Choroid plexus epithelial cell (primary cell): ENCODE measurements around the gene ULK4.

Source experiments
- DNase-seq: peaks from one replicate; pipeline ENCODE4 v3.0.0-alpha.2; 2010; ENCODE audit warnings: low read depth
- H3K4me3 ChIP-seq: 2 replicates; pipeline ENCODE4 v1.5.1; 2011; ENCODE audit warnings: low read depth, mild to moderate bottlenecking, control low read depth, low read length, moderate library complexity
- TF ChIP-seq, protein P1 (sequence below): conservative IDR thresholded peaks from 2 replicates; pipeline ENCODE4 v1.5.1; 2011; ENCODE audit warnings: low read depth, mild to moderate bottlenecking, control low read depth, inconsistent platforms, low read length, moderate library complexity

The ULK4 gene

DNA sequence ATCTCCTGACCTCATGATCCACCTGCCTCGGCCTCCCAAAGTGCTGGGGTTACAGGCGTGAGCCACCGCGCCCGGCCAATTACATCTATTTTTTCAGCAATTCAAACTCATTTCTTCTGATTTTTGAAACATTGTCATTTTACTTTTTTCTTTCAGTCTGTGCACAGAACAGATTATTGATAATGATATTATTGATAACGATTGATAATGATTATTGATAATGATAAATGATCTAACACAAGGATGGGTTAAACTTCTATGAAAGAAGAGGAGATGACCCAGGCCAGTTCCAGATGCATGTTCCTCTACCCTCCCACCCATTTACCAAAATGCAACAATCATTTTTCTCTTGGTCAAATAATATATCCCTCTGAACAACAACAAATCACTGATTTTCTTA is 644.6 kb downstream of the ULK4 start:
- TF ChIP-seq, protein P1, sequence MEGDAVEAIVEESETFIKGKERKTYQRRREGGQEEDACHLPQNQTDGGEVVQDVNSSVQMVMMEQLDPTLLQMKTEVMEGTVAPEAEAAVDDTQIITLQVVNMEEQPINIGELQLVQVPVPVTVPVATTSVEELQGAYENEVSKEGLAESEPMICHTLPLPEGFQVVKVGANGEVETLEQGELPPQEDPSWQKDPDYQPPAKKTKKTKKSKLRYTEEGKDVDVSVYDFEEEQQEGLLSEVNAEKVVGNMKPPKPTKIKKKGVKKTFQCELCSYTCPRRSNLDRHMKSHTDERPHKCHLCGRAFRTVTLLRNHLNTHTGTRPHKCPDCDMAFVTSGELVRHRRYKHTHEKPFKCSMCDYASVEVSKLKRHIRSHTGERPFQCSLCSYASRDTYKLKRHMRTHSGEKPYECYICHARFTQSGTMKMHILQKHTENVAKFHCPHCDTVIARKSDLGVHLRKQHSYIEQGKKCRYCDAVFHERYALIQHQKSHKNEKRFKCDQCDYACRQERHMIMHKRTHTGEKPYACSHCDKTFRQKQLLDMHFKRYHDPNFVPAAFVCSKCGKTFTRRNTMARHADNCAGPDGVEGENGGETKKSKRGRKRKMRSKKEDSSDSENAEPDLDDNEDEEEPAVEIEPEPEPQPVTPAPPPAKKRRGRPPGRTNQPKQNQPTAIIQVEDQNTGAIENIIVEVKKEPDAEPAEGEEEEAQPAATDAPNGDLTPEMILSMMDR, result no peak
- no peak for DNase-seq
- H3K4me3 ChIP-seq, result no peak overlapping the region

DNA sequence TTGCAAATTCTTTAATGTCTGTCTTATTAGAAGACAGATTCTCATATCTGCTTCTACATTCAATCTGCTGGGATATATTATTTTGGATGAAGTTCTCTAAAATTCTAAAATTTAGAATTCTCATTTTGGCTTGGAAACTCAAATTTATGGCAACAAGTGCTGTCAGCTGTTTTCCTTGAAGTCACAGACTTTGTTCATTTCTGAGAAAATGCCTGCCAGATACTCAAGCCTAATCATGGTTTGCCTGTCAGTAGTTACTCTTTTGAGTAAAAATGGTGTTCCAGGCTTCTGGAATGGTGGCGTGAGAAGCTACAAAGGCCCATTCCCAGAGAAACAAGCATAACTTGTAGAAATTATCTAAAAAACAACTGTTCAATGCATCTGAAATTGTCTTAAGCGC is 646.8 kb downstream of the ULK4 start:
- no peak for DNase-seq
- TF ChIP-seq, protein P1, result no peak

DNA sequence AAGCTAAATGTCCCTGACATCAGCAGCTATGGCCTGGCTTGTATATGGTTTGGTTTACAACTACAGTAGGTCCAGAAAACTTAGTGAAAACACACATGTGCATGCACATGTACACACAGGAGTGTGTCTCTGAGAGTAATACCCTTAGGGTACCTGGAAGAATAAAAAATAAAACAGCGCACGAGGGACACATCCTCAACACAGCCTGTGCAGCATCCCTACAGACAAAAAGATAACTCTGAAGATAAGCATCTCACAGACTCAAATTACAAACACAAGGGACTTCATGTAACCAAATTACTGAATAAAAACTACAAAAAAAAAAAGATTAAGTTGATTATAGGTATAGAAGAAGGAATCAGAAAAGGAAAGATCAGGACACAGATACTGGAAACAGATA is 653.8 kb downstream of the ULK4 start:
- DNase-seq, result no peak
- TF ChIP-seq, protein P1, result no peak
- no peak overlapping the region for H3K4me3 ChIP-seq

More for the DNA sequence above, 646.8 kb downstream of the ULK4 start:
- H3K4me3 ChIP-seq, result no peak overlapping the region

DNA sequence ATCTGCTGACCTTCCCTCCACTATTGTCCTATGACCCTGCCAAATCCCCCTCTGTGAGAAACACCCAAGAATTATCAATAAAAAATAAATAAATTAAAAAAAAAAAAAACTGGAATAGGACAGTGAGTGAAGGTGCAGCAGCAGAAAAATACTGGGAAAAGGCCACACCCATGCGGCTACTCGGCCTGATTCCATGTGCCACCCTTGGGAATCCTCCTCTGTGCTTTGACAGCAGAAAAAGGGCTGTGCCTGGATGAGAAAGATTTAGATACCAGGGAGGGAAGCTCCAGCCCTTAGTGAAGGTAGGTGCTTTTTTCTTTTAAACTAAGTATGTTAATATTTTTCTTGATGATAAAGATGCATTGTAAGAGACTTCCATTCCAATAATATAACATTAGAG is 654.8 kb downstream of the ULK4 start:
- no peak for DNase-seq
- no peak overlapping the region for H3K4me3 ChIP-seq
- TF ChIP-seq, protein P1, result no peak

- H3K4me3 ChIP-seq, result no peak overlapping the region
- peak; percentile 49 for DNase-seq
Observed at GRCh38 chr3:41304593-41304992, 657.3 kb downstream of the ULK4 start.

DNA sequence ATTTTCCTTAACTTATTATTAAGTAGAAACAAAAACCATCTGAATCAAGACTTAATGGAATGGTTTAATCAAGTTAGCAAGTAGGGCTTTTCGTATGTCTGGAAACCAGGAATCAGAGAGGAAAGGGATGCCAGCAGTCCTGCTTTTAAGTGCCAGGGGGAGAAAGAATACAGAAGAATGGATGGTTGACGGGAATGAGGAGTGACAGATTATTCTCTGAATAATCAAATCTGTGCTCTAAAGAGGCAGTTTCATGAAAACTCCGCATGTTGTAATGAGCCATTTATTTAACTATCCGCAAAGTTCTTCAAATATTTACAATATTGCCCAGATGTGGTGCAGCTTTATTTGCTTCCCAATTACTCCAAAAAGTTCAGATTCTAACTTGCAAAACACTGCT is 659.6 kb downstream of the ULK4 start:
- TF ChIP-seq, protein P1, result no peak
- DNase-seq, result no peak
- H3K4me3 ChIP-seq, result no peak overlapping the region

More at GRCh38 chr3:41304593-41304992, 657.3 kb downstream of the ULK4 start:
- TF ChIP-seq, protein P1, result no peak

- TF ChIP-seq, protein P1, result no peak
- DNase-seq, result peak; percentile 20
- H3K4me3 ChIP-seq, result no peak overlapping the region
Observed at GRCh38 chr3:41301548-41301947, 660.4 kb downstream of the ULK4 start.
